Myocyte (in vitro differentiated cells): ENCODE data around the gene SURF6. TPM values are rescaled to one million over a fixed set of nuclear protein-coding genes. Genes with fewer than 3 reads are reported as not detected.
"Not testable (repeated sequence)": the region's sequence is repeated elsewhere in the genome, so short reads cannot be mapped to it uniquely, and the experiment has no call there.

Source experiments
- DNase-seq: peaks from one replicate; pipeline ENCODE4 v3.0.0-alpha.2; 2012; ENCODE audit warnings: low read depth
- total RNA-seq: library from RNA; depleted of rRNA; stranded (reverse); fragments of >200 nt; gene quantifications from 2 replicates; pipeline ENCODE4 v1.2.3, GENCODE V29; 2014

SURF6 gene
- total RNA-seq, 1 donor from 2014 or later = 30.9 TPM

- no peak for DNase-seq
These were observed 13.0 kb upstream of the SURF6 start for GRCh38 chr9:133348718-133349573.

- DNase-seq = peak; percentile 97
These were observed 12.2 kb upstream of the SURF6 start, which contains the start of the genes MED22 and RPL7A for GRCh38 chr9:133347985-133348717. TSS of gene MED22 (minus strand) at chr9:133348131. CDS start at chr9:133346662, 1,469 bp downstream. TSS of gene RPL7A (plus strand) at chr9:133348218. CDS start at chr9:133348244, 26 bp downstream.

GRCh38 chr9:133347515-133347984 is 11.6 kb upstream of the SURF6 start:
- DNase-seq = peak; percentile 50

GRCh38 chr9:133346021-133346785 is 10.2 kb upstream of the SURF6 start:
- DNase-seq = no peak

- no peak for DNase-seq
These were observed 9.6 kb upstream of the SURF6 start for GRCh38 chr9:133345596-133345995.

GRCh38 chr9:133344979-133345378 is 9.0 kb upstream of the SURF6 start:
- DNase-seq = no peak

- no peak for DNase-seq
These were observed 8.1 kb upstream of the SURF6 start for GRCh38 chr9:133344071-133344470.

GRCh38 chr9:133342570-133342969 is 6.6 kb upstream of the SURF6 start:
- peak; percentile 71 for DNase-seq

- no peak for DNase-seq
These were observed 6.0 kb upstream of the SURF6 start for GRCh38 chr9:133342069-133342406.

- peak; percentile 96 for DNase-seq
These were observed 5.5 kb upstream of the SURF6 start for GRCh38 chr9:133341369-133342068.

GRCh38 chr9:133340916-133341315 is 4.9 kb upstream of the SURF6 start:
- no peak for DNase-seq

GRCh38 chr9:133340256-133340655 is 4.3 kb upstream of the SURF6 start:
- no peak for DNase-seq

GRCh38 chr9:133339641-133340040 is 3.7 kb upstream of the SURF6 start:
- no peak for DNase-seq

- not testable (repeated sequence) for DNase-seq
These were observed 1.1 kb downstream of the SURF6 start for GRCh38 chr9:133334888-133335287.

- DNase-seq = no peak
These were observed 1.8 kb downstream of the SURF6 start for GRCh38 chr9:133334161-133334560.

GRCh38 chr9:133333566-133333965 is 2.4 kb downstream of the SURF6 start:
- no peak for DNase-seq

- DNase-seq = no peak
These were observed 3.0 kb downstream of the SURF6 start for GRCh38 chr9:133333011-133333410.

- DNase-seq = no peak
These were observed 3.6 kb downstream of the SURF6 start for GRCh38 chr9:133332381-133332730.

GRCh38 chr9:133331641-133332380 is 4.2 kb downstream of the SURF6 start:
- DNase-seq = no peak

GRCh38 chr9:133331221-133331620 is 4.8 kb downstream of the SURF6 start:
- no peak for DNase-seq
